Keratinocyte (primary cell): Measurements from ENCODE around the gene CHST7. TPM values are rescaled to one million over a fixed set of nuclear protein-coding genes. Genes with fewer than 3 reads are reported as not detected.

Source experiments
- DNase-seq: peaks from one replicate; pipeline ENCODE4 v3.0.0-alpha.2; 2011; ENCODE audit warnings: low read depth, missing footprints, low spot score
- FAIRE-seq: peaks from 2 replicates; lab custom pipeline; 2011; peaks lifted over from hg19 to GRCh38; lab: Jason Lieb, UNC
- H2AFZ ChIP-seq: 2 replicates; pipeline ENCODE4 v1.6.0; 2012; ENCODE audit warnings: low read length, control low read depth, inconsistent platforms; ENCODE audit not compliant: control insufficient read depth
- H3K27ac ChIP-seq: 2 replicates; pipeline ENCODE4 v1.5.1; 2011; ENCODE audit warnings: low read length; ENCODE audit not compliant: control insufficient read depth, insufficient read depth
- H3K27me3 ChIP-seq: 3 replicates; pipeline ENCODE4 v1.6.0; 2011; ENCODE audit warnings: low read length; ENCODE audit not compliant: control insufficient read depth, insufficient read depth; ENCODE audit errors: extremely low read depth
- H3K36me3 ChIP-seq, 2 experiments: 2 replicates in 1 of 2; 3 replicates in 1 of 2; pipeline ENCODE4 v1.5.1; 2011; ENCODE audit warnings: low read length in 2 of 2, mild to moderate bottlenecking in 1 of 2; ENCODE audit not compliant: control insufficient read depth in 2 of 2, insufficient read depth in 2 of 2; ENCODE audit errors: extremely low read depth in 1 of 2
- H3K4me1 ChIP-seq: 3 replicates; pipeline ENCODE4 v1.5.1; 2011; ENCODE audit warnings: low read length; ENCODE audit not compliant: control insufficient read depth, insufficient read depth; ENCODE audit errors: extremely low read depth
- H3K4me2 ChIP-seq: 3 replicates; pipeline ENCODE4 v1.6.0; 2011; ENCODE audit warnings: low read depth, low read length; ENCODE audit not compliant: control insufficient read depth, insufficient read depth; ENCODE audit errors: extremely low read depth
- H3K4me3 ChIP-seq, 3 experiments: fragments of 200-600 bp in 1 of 3; sonication (generic) in 1 of 3; 2 replicates in 2 of 3; 3 replicates in 1 of 3; pipeline ENCODE4 v1.5.1; 2011 to 2016; ENCODE audit warnings: low read length in 3 of 3, mild to moderate bottlenecking in 3 of 3, control low read depth in 2 of 3, inconsistent platforms in 1 of 3, low read depth in 1 of 3, mixed read lengths in 1 of 3, mixed run types in 1 of 3, moderate library complexity in 1 of 3; ENCODE audit not compliant: control insufficient read depth in 2 of 3, insufficient read depth in 2 of 3; ENCODE audit errors: extremely low read depth in 1 of 3
- H3K79me2 ChIP-seq: 2 replicates; pipeline ENCODE4 v1.6.0; 2012; ENCODE audit warnings: low read length; ENCODE audit not compliant: control insufficient read depth, insufficient read depth
- H3K9ac ChIP-seq: 3 replicates; pipeline ENCODE4 v1.6.0; 2011; ENCODE audit warnings: low read length; ENCODE audit not compliant: control insufficient read depth, insufficient read depth; ENCODE audit errors: extremely low read depth
- H3K9me1 ChIP-seq: 3 replicates; pipeline ENCODE4 v1.6.0; 2011; ENCODE audit warnings: low read length; ENCODE audit not compliant: control insufficient read depth, insufficient read depth; ENCODE audit errors: extremely low read depth
- H3K9me3 ChIP-seq: 2 replicates; pipeline ENCODE4 v1.5.1; 2012; ENCODE audit warnings: low read depth, low read length; ENCODE audit not compliant: control insufficient read depth
- H4K20me1 ChIP-seq: 3 replicates; pipeline ENCODE4 v1.6.0; 2011; ENCODE audit warnings: low read length; ENCODE audit not compliant: control insufficient read depth, insufficient read depth; ENCODE audit errors: extremely low read depth
- CTCF ChIP-seq, 3 experiments: IDR thresholded peaks in 1 of 3; conservative IDR thresholded peaks in 1 of 3; optimal IDR thresholded peaks in 1 of 3; 2 replicates in 2 of 3; 3 replicates in 1 of 3; pipeline versions ENCODE3 to v1.5.1; 2011; ENCODE audit warnings: low read length in 3 of 3, mild to moderate bottlenecking in 3 of 3, moderate library complexity in 2 of 3, control low read depth in 1 of 3, inconsistent platforms in 1 of 3; ENCODE audit not compliant: insufficient read depth in 2 of 3; ENCODE audit errors: extremely low read depth in 1 of 3
- EZH2 ChIP-seq: IDR thresholded peaks from one replicate; pipeline ENCODE4 v1.6.1; 2012; ENCODE audit warnings: inconsistent platforms, mild to moderate bottlenecking, low read length, moderate library complexity
- dilution Hi-C: fragments of 300-500 bp; cut with MboI; formaldehyde crosslinking; loops from one replicate; pipeline ENCODE4 v1.7.0; 2020; ENCODE audit warnings: low sequenced_read_pairs; ENCODE audit not compliant: extremely low pct_ligation_motif_present
- polyA plus RNA-seq, 5 experiments: library from polyadenylated mRNA; depleted of rRNA in 3 of 5; stranded (reverse) in 3 of 5; stranded (forward) in 1 of 5; unstranded in 1 of 5; fragments of >200 nt; gene quantifications; 1 replicate in 1 of 5; 2 replicates in 3 of 5; 3 replicates in 1 of 5; pipeline versions ENCODE4 v1.2.1 to v1.2.3, GENCODE V29; 2011 to 2012; ENCODE audit warnings: missing spikeins in 2 of 5, low read depth in 1 of 5, low replicate concordance in 1 of 5

The CHST7 gene
- polyA plus RNA-seq, 1 donor (not counting 4 experiments of a cell fraction or from before 2014, with no cell fraction given) = 0.39 TPM

DNA sequence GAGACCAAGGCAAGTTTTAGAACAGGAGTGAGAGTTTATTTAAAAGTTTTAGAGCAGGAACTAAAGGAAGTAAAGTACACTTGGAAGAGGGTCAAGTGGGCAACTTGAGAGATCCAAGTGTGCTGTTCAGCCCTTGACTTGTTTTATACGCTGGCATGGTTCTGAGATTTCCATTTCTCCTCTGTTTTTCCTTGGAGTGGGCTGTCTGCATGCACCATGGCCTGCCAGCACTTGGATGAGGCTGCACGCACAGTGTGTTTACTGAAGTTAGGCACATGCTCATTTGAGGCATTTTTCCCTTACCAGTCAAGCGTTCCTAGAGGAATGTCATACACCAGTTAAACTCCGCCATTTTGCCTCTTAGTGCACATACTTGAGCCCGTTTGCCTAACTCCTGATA, 19.6 kb upstream of the CHST7 start:
- no peak for FAIRE-seq
- Histone ChIP-seq H3K4me2 (no peak overlapping the region), H3K9ac (no peak overlapping the region), H3K36me3 (no peaks in the 10 kb centered on the region), H3K9me3 (no peaks in the 10 kb centered on the region), H3K4me3 (no peak overlapping the region), H3K79me2 (peaks cover 2% of the 10 kb centered on the region), H3K27me3 (no peaks in the 10 kb centered on the region), H3K9me1 (no peaks in the 10 kb centered on the region), H3K27ac (no peak overlapping the region), H2AFZ (no peak overlapping the region), H4K20me1 (no peaks in the 10 kb centered on the region), H3K4me1 (no peaks in the 10 kb centered on the region)
- DNase-seq = no peak
- no peak for TF ChIP-seq EZH2
- no peak for TF ChIP-seq CTCF (optimal IDR thresholded peaks at IDR 0.05 in 1 of 3, IDR thresholded peaks at IDR 0.05 in 1 of 3, conservative IDR thresholded peaks at IDR 0.05 in 1 of 3; ENCODE audit: extremely low read depth in 1 of 3, insufficient read depth in 2 of 3, low read length in 3 of 3)
- dilution Hi-C loops = no loop called here

- TF ChIP-seq CTCF (optimal IDR thresholded peaks at IDR 0.05 in 1 of 3, IDR thresholded peaks at IDR 0.05 in 1 of 3, conservative IDR thresholded peaks at IDR 0.05 in 1 of 3; ENCODE audit: extremely low read depth in 1 of 3, insufficient read depth in 2 of 3, low read length in 3 of 3) (no peak), EZH2 (no peak)
- Histone ChIP-seq H3K9me1 (no peaks in the 10 kb centered on the region), H3K27ac (no peak overlapping the region), H3K9me3 (no peaks in the 10 kb centered on the region), H2AFZ (no peak overlapping the region), H3K36me3 (no peaks in the 10 kb centered on the region), H3K4me3 (no peak overlapping the region), H4K20me1 (no peaks in the 10 kb centered on the region), H3K79me2 (no peaks in the 10 kb centered on the region), H3K4me2 (no peak overlapping the region), H3K27me3 (no peaks in the 10 kb centered on the region), H3K4me1 (no peaks in the 10 kb centered on the region), H3K9ac (no peak overlapping the region)
- dilution Hi-C loops = no loop called here
- no peak for DNase-seq
- no peak for FAIRE-seq
Measured at GRCh38 chrX:46554942-46555341, 18.6 kb upstream of the CHST7 start.
